ENCODE data around the gene FOXN3. TPM values are rescaled to one million over a fixed set of nuclear protein-coding genes. Genes with fewer than 3 reads are reported as not detected.

FOXN3 gene
- total RNA-seq, 1 donor from 2014 or later = 87.6 TPM

DNA sequence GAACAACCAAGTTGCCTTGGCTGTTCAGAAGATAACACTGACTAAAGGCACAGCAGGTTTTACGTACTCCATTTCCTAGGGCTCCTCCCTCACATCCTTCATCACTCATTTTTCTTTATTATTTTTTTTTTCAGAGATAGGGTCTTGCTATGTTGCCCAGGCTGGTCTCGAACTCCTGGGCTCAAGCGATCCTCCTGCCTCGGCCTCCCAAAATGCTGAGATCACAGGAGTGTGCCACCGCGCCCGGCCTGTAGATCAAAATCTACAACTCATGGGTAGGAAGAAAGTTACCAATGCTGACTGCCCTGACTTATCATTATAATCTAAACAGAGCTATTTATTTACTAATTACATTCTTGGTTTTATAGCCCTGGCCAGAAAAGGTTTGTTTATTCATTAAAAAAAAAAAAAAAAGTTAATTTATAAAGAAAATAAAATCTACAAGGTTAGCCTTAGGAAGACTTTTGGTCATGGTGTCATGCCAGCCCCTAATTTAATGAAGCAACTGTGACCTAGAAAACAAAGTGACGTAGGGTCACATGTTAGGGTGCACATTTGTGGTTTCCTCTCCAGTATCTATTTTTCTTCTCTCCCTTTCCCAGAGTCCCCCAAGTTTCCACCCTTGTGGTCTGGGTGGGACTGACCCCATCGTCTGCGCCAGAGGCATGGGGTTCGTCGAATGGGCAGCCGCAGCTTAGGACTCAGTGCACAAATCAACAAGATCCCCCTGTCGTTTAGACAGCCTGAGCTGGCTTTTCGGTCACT lies 19.0 kb upstream of the FOXN3 start:
- peak; percentile 10 for DNase-seq (ENCODE audit: low spot score)
- intact Hi-C loops (cut with DNase I) = no loop called here

DNA sequence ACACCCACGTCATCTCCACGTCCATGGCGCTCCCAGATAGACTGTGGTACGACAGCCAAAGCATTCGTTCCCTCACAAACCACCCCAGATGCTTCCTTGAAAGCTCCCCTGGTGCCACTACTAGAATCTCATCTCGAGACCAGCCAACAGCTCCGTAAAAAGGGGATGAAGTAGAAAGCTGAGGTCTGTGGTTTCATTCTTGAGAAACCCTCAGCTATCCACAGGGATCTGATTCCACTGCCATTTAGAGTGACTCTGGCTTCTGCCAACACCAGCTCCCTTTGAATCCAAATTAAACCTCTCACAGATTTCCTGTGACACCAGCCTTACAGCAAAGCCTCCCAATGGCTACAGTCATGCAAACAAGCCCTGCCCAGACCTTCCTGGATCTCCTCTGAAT lies 18.5 kb upstream of the FOXN3 start:
- DNase-seq (ENCODE audit: low spot score) = peak; percentile 36
- intact Hi-C loops (cut with DNase I) = no loop called here

DNA sequence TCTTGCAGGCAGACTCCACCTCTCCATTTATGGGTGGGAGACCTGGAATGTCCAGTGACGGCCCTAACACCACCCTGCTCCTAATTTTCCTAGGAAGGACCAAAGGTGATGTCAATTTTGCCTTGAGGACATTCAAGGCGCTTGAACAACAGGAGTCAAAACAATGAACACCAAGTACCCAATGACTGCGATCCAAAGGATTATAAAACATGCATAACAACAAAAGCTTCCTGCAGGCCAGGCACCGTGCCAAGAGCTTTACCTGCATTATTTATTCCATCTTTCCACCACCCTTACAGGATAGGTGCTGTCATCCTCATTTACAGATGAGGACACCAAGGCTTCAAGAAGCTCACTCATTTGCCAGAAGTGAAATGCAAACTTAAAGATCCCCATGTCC lies 15.2 kb upstream of the FOXN3 start:
- peak; percentile 36 for DNase-seq (ENCODE audit: low spot score)
- intact Hi-C loops (cut with DNase I) = no loop called here

DNA sequence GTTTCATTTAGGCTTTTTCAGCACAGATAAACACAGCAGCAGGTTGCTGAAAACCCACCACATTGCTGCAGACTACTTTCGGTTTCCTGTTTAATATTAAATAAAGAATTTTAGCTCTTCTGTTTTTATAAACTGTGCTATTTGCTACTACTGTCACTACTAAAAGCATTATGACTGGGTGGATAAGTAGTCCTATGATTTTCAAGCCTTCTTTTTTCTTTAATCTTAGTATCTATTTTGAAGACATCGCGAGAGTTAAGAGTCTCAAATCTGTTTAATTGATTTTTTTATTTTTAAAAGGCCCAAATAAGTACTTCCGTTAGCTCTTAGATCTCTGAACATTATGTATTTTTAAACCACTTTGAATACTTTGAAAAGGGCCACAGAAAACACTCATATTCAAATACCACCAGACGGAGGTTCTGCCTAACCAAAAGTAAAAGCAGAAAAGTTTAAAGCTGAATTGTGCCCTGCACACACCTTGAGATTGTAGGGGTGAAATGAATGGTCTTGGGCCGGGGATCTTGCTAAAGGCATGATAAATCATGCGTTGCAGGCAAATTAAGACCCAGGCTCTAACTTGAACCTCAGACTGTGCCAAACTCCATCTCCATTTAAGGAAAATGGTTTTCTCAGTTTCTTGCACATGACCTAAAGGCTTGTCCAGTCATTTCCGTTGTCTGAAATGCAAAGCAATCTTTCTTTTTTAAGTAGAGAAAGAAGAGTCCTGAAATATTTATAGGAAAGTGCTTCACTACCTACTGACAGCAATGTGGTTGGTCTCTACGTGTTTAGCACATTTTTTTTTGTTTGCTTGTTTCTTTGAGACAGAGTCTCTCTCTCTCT lies 13.6 kb upstream of the FOXN3 start:
- DNase-seq (ENCODE audit: low spot score) = peak; percentile 3
- intact Hi-C loops (cut with DNase I) = no loop called here

DNA sequence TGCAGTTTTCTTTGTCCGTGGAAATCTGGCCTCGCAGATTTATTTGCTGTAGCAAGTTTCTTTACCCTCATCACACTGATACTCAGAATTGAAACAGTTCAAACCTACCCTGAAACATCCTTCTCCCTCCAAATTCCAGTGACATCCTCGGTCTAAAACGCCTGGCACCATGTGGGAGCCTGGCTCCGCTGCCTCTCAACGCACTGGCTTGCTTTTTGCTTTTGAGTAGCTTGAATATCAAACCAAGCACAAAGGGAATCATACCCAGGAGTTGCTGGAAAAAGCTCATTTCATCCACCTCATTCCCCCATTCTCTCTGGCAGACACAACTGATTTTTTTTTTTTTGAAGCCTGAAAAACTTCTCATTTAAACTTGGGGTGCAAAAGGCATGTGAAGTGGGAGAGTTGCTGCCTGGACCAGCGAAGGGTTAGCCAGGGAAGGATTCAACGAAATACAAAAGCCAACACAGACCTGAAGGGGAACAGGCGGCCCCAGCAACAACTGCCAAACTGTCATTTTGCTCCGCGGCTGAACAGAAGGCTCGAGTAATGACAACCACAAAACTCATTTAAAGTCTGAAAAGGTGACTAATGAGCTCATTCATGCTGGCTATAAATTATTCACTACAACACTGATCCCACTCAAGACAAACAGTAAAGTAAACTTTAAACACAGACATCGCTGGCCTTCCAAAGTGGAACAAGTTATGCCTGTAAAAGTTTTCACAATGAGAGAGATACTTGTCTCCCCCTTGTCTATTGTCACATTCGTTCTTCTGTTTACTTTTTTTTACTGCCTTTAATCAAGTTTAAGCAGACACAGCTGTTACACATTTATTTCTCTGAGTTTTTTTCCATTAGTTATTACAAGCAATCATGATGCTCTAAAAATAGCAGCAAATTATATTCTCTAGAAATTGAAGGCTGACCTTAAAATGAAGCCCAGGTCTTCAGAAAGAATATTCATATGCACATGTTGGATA lies 12.5 kb upstream of the FOXN3 start:
- peak; percentile 76 for DNase-seq (ENCODE audit: low spot score)
- intact Hi-C loops (cut with DNase I) = no loop called here

DNA sequence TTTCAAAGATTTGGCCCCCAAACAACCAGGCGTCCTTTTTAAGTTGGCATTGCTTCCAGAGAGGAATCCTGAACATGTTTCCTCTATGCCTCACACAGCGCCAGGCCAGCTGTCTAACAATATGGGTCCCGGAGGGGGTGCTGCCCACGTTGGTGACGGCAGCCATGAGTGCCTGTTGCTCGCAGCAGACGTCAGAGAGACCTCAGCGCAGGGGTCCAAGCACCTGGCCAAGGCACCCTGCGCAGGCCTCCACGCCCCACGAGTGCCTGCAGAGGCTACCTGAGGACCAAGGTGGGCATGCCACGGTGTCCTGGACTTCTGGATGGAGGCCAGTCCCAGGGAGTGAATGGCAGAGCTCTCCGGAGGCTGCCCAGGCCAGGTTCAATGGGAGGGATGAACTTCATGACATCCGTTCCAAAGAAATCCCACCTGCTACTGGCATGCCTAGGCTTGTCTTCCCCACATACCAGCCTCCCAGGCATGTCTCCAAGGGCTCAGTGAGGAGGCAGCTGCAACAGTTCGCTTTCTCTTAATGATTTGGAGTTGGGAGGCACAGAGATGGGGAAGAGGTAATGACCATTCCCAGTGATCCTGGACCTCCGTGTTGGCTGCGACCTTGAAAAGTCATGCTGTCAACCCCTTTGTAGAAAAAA lies 11.6 kb upstream of the FOXN3 start:
- DNase-seq (ENCODE audit: low spot score) = peak; percentile 50
- intact Hi-C loops (cut with DNase I) = no loop called here

DNA sequence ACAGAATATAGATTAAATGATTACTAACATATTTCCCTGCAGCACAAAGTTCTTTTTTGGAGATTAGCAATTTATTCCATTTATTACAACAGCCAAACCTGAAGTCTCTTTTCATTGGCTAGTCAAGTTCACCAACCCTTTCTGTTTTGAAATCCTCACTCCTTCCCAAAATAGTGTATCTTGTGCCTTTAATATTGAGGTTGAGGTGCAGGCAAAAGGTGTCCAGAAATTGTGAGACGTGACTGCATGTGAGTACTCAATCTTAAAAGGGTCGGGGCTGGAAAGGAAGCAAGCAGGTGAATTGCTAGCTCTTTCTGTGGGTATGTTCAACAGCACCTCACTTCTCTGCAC lies 11.1 kb upstream of the FOXN3 start:
- intact Hi-C loops (cut with DNase I) = no loop called here
- DNase-seq (ENCODE audit: low spot score) = no peak

DNA sequence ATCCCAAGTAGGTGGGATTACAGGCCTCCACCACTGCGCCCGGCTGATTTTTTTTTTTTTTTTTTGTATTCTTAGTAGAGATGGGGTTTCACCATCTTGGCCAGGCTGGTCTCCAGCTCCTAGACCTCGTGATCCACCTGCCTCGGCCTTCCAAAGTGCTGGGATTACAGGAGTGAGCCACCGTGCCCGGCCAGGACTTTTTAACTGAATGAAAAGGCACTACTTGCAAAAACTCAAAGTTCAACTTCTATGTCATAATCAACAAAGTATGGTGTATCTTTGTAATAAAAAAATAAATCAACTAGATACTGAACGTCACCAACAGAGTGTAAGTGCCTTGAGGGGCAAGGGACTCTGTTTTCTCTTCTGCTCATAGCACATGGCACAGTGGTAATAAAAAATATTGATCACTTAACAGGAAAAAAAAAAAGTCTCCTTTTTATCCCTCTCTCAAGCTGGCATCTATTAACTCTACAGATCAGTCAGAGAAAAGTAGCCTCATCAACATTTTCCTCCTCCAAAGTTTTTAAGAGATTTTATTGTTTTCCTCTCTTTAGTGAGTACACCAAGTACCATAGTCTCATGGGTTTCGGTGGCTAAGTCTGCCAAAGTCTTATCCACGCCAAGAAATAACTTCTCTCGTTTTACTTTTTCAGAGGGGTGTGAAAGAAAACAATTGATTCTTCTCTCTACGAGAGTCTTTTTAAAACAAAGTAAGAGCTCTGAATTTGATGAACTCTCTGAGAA lies 10.6 kb upstream of the FOXN3 start:
- intact Hi-C loops (cut with DNase I) = no loop called here
- peak; percentile 24 for DNase-seq (ENCODE audit: low spot score)

DNA sequence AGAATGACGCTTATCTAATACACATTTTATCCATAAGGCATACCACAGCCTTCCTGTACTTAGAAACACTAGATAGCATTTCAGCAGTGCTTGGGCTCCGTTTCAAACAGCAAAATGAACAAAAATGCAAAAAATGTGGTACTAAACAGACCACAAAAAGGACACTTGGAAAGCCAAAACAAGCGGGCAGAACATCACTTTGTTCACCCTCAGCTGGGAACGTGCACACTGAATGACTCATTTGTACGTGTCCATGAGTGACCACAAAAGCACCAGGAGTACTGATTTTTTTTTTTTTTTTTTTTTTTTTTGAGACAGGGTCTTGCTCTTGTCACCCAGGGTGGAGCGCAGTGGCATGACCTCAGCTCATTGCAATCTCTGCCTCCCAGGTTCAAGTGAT lies 8.9 kb upstream of the FOXN3 start:
- no peak for DNase-seq (ENCODE audit: low spot score)

DNA sequence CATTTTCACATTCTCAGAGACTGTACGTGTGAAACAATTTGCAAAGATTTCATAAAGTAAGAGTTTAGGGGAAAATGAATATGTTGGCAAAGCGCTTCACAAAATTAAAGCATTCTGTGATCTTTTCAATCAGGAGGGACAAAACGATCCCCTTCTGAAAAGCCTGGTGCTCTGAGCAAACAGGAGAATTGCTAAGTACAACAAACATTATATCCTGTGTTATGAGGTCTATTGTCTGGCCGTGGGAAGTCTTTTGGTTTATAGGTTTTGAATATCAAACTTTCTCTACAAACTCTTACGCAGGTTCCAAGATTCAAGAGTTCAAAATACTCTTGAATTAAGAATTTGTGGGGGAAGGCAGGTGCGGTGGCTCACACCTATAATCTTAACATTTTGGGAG lies 7.2 kb upstream of the FOXN3 start:
- DNase-seq (ENCODE audit: low spot score) = no peak
- intact Hi-C loops (cut with DNase I) = no loop called here

More for the DNA sequence above, 8.9 kb upstream of the FOXN3 start:
- intact Hi-C loops (cut with DNase I) = no loop called here

DNA sequence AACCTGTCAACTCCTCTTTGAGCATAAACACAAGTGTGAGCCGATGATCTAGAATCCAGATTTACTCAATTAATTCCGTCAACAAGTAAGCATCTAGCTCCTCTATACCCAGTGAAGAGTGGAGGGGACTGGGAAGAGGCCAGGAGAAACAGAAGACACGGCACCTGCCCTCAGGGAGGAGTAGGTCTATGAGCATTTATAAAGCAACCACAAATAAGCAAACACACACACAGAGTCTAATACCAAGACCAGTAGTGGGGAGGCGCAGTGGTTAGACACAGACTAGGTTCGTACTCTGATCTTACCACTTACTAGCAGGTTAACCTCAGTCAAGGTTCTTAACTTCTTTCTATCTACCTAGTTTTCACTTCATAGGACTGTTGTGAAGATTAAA lies 5.9 kb upstream of the FOXN3 start:
- DNase-seq (ENCODE audit: low spot score) = no peak
- intact Hi-C loops (cut with DNase I) = no loop called here

DNA sequence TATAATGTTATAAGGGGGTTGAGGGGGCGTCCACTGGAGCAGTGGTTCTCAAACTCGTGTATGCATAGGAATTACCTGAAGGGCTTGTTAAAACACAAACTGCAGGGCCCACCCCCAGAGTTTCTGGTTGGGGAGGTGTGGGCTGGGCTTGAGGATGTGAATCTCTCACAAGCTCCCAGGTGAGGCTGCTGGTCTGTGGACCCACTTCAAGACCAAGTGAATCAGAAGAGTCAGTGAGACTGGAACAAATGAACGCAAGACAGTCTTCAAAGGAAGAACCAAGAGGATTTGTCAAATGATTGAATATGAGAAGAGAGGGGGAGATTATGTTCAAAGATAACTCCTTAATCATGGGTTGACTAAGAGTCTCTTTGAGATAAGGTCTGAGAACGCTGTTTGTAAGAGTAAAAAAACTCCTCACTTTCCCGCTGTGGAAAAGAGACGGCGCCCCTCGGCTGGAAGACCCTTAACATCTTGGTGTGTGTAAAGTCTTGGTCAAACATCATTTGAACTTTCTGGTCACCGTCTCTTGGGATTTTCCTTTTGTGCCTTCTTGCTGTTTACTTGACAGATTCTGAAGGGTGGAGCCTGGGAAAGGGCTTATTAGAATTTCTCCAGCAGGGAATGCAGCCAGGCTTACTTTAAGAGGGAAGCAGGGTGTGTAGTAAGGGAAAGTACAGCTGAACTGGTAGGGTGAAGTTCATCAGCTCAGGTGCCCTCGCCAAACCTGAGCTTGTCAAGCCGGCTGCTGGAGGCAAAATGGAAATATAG lies 5.3 kb upstream of the FOXN3 start:
- DNase-seq (ENCODE audit: low spot score) = peak; percentile 31
- intact Hi-C loops (cut with DNase I) = no loop called here

DNA sequence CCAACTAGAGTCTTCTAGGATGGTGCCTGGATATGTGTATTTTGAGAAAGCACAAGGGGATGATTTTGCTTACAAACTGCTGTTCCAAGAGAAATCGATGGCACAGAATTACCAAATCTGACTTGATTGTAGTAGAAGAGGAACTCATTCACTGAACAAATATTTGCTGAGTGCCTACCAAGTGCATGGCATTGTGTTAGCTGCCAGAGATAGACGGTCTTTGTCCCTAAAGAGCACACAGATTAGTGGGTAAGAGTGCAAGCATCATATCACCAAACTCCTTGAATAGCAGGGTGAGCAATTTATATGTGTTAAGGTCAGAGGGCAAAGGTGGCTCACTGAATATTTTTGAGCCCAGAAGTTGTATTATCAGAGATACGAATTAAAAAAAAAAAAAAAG lies 3.5 kb upstream of the FOXN3 start:
- no peak for DNase-seq (ENCODE audit: low spot score)
- intact Hi-C loops (cut with DNase I) = no loop called here

DNA sequence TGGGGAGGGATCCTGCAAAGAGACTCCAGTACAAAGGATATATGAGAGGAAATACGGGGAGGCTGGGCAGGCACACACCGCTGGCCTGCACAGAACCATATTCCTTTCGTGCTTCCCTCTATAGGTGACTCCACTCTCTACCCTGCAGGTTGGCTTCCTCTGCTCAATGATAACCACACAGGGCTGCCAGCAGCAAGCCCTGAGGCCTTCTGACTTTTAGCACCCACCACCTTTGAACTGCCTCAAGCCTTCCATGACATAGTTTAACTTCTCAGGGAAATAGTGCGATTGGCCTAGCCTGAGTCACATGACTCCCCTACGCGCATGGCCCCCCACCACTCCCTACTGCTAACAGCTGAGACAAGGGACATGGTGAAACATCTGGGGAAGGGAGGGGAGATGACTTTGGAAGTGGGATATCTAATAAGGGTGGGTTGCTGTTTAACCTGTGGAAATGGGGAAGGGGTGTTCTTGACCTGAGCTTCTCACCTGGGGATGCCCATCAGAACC lies 3.0 kb upstream of the FOXN3 start:
- intact Hi-C loops (cut with DNase I) = loop anchor here (2.0 to 5.0 kb wide), 4 partner anchors 53 to 379 kb away; no protein-coding TSS in a partner anchor

DNA sequence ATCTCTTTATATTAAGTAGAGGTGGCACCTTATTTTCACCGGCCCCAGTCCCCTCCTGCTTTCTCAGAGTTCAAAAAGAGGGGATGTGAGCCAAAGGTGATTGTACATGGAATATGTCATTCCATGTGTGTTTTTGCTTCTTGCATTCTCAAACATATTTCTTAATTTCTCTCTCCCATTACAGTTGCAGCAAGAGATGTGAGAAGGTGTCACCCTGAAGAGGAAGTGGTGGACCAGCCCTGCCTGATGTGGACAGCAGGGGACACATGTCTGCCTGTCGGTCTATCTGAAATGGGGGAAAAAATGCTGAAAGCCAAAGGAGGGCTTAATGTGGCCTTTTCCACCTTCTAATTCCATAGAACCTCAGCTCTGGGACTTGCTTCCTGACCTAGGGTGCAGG lies 1.9 kb upstream of the FOXN3 start:
- DNase-seq (ENCODE audit: low spot score) = peak; percentile 71
- intact Hi-C loops (cut with DNase I) = loop anchor here (2.0 to 5.0 kb wide), 4 partner anchors 52 to 378 kb away; no protein-coding TSS in a partner anchor

More for the DNA sequence above, 3.0 kb upstream of the FOXN3 start:
- DNase-seq (ENCODE audit: low spot score) = no peak

DNA sequence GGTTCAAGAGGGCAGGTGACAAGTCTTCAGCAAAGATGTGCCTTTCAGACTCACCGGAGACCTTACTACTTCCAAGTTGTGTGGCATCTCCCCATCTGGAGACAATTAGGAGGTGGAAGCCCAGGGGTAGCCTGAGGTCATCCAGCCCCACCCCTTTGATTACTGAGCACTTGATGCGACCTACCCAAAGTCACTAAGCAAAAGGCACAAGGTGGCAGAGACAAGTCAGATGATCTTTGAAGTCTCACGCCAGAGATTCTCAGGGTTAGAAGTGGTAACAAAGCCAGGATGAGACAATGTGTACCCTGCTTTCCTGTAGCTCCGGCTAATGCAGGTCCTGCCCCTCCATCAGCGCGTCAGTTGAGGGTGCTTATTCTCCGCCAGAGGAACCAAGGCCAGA lies 1.4 kb upstream of the FOXN3 start:
- peak; percentile 70 for DNase-seq (ENCODE audit: low spot score)
- intact Hi-C loops (cut with DNase I) = loop anchor here (2.0 to 5.0 kb wide), 4 partner anchors 51 to 378 kb away; no protein-coding TSS in a partner anchor

DNA sequence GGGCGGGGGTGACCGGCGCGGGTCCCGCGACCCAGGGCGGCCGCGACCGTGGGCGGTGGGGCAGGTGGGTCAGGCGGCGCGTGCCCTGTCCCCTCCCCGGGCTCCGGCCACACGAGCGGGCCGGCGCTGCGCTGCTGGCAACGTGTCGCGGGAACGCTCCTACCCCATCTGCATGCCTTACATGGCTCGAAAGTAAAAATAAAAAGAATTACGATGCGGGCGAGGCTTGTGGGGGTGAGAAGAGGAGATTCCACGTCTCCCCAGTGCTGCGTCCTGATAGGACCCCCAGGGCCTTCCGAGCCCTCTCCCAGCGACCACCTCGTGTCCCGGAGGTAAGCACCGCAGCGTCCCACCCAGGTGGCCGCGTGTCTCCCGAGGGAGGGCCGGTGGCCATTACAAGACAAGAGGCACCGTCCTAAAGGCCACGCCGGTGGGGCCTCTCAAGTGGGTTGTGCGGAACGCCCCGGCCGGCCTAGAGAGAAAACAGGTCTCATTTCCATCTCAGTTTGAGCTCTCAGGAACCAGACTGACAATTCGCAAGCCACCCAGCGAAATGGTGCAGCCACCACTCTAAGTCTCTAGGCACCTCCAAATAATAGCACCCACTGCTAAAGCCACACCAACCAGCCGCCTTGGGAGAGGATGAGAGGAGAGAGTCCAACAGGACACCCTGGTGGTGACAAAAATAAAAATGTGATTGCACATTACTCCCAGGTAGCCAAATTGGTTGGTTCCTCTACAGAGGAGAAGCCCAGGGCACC lies 612 bp upstream of the FOXN3 start:
- intact Hi-C loops (cut with DNase I) = loop anchor here (2.0 to 5.0 kb wide), 6 partner anchors 50 to 377 kb away; no protein-coding TSS in a partner anchor
- DNase-seq (ENCODE audit: low spot score) = peak; percentile 81
